Left ventricle myocardium inferior (tissue), 1 donor: ENCODE measurements around the gene CFAP119. TPM values are rescaled to one million over a fixed set of nuclear protein-coding genes. Genes with fewer than 3 reads are reported as not detected.

Experiments used
- DNase-seq: peaks from one replicate; pipeline ENCODE4 v3.0.0-alpha.2; 2020
- H3K27ac ChIP-seq: fragments of 200-600 bp; replicated peaks from 2 replicates; pipeline ENCODE4 v1.8.0; 2021
- H3K27me3 ChIP-seq: fragments of 200-600 bp; 2 replicates; pipeline ENCODE4 v1.8.0; 2021; ENCODE audit warnings: low read depth
- H3K36me3 ChIP-seq: fragments of 200-600 bp; 2 replicates; pipeline ENCODE4 v1.8.0; 2021
- H3K4me1 ChIP-seq: fragments of 200-600 bp; 2 replicates; pipeline ENCODE4 v1.8.0; 2021
- H3K4me3 ChIP-seq: fragments of 200-600 bp; 2 replicates; pipeline ENCODE4 v1.8.0; 2021; ENCODE audit warnings: mild to moderate bottlenecking, moderate library complexity
- H3K9me3 ChIP-seq: fragments of 200-600 bp; replicated peaks from 2 replicates; pipeline ENCODE4 v1.8.0; 2021
- intact Hi-C: fragments of 100-400 bp; cut with micrococcal nuclease; formaldehyde crosslinking; loops from one replicate; pipeline ENCODE4 v1.11.0; 2022
- total RNA-seq: library from RNA; stranded (reverse); fragmentation: NEBNext Ultra II Directional; extraction: Animal tissue kit (Norgen Biotek cat#: 25700); gene quantifications from one replicate; pipeline ENCODE4 v1.2.1, GENCODE V29; 2021
- TF ChIP-seq, protein P1 (sequence below): fragments of 200-600 bp; IDR thresholded peaks from 2 replicates; pipeline ENCODE4 v1.8.0; 2021; ENCODE audit warnings: antibody characterized with exemption, mild to moderate bottlenecking, borderline replicate concordance
- donor health status: DM: no; HTN: yes; CAD: no; lungs with severe emphysema.

CFAP119 gene
- total RNA-seq, 1 donor from 2014 or later, result 0.69 TPM

DNA sequence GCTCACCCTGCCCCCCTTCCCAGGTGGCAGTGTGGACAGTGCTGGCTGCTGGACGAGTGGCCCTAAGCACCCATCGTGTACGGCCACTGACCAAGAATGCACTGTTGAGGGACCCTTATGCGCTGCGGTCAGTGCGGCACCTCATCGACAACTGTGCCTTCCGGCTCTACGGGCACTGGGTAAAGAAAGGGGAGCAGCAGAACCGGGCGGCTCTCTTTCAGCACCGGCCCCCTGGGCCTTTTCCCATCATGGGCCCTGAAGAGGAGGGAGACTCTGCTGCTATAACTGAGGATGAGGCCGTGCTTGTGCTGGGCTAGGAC, 5.1 kb downstream of the CFAP119 start:
- Histone ChIP-seq H3K27me3 (no peaks in the 10 kb centered on the region), H3K9me3 (no peaks in the 10 kb centered on the region), H3K36me3 (peaks cover 56% of the 10 kb centered on the region), H3K4me1 (peaks cover 12% of the 10 kb centered on the region), H3K27ac (no peak overlapping the region), H3K4me3 (no peak overlapping the region)
- intact Hi-C loops, result no loop called here
- no peak for DNase-seq
- TF ChIP-seq, protein P1, sequence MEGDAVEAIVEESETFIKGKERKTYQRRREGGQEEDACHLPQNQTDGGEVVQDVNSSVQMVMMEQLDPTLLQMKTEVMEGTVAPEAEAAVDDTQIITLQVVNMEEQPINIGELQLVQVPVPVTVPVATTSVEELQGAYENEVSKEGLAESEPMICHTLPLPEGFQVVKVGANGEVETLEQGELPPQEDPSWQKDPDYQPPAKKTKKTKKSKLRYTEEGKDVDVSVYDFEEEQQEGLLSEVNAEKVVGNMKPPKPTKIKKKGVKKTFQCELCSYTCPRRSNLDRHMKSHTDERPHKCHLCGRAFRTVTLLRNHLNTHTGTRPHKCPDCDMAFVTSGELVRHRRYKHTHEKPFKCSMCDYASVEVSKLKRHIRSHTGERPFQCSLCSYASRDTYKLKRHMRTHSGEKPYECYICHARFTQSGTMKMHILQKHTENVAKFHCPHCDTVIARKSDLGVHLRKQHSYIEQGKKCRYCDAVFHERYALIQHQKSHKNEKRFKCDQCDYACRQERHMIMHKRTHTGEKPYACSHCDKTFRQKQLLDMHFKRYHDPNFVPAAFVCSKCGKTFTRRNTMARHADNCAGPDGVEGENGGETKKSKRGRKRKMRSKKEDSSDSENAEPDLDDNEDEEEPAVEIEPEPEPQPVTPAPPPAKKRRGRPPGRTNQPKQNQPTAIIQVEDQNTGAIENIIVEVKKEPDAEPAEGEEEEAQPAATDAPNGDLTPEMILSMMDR, result no peak

DNA sequence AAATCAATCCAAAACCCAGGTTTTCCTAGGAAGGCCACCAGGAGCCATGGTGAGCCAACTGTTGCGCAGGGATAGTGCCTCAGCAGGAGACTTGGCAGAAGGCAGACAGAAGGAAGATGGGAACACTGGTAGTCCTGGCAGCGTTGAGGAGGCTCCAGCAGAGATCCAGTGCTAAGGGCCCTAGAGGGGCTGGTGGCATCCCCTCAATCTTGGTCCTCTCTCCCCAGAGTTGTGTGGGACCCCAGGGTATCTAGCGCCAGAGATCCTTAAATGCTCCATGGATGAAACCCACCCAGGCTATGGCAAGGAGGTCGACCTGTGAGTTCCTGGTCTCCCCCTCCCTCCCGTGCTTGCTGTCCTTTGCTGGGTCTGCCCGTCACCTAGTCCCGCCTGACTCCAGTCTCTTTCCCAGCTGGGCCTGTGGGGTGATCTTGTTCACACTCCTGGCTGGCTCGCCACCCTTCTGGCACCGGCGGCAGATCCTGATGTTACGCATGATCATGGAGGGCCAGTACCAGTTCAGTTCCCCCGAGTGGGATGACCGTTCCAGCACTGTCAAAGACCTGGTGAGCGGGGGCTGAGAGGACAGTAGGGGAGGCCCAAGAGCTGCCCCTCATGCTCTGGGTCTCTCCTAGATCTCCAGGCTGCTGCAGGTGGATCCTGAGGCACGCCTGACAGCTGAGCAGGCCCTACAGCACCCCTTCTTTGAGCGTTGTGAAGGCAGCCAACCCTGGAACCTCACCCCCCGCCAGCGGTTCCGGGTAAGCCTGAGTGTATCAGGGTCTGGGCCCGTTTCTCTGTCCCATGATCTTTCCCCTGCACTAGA, 5.7 kb downstream of the CFAP119 start:
- H3K27ac ChIP-seq, result no peak overlapping the region
- H3K4me1 ChIP-seq, result peaks cover 7% of the 10 kb centered on the region
- H3K36me3 ChIP-seq, result peaks cover 62% of the 10 kb centered on the region
- no peaks in the 10 kb centered on the region for H3K9me3 ChIP-seq
- TF ChIP-seq, protein P1, result no peak
- no peaks in the 10 kb centered on the region for H3K27me3 ChIP-seq
- intact Hi-C loops, result no loop called here
- no peak for DNase-seq
- no peak overlapping the region for H3K4me3 ChIP-seq

DNA sequence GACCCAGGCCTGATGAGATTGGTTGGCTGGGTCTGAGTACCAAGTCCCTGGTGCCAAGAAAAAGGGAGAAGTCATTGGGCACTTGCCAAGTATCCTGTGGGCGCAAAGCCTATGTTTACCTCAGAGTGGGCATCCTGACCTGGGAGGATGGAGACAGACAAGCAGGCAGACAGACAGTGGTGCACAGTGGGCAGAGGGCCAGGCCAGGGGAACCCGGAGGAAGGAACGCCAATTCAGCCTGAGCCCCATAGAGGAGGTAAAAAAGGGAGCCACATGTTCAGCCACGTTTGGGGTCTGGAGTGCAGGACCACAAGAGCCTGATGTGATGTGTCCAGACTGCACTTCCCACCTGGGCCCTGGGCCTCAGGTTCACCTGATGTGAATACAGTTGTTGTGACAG, 8.3 kb downstream of the CFAP119 start:
- peaks cover 68% of the 10 kb centered on the region for H3K36me3 ChIP-seq
- no peak overlapping the region for H3K27ac ChIP-seq
- no peaks in the 10 kb centered on the region for H3K27me3 ChIP-seq
- no peaks in the 10 kb centered on the region for H3K9me3 ChIP-seq
- TF ChIP-seq, protein P1, result no peak
- intact Hi-C loops, result no loop called here
- peaks cover 8% of the 10 kb centered on the region for H3K4me1 ChIP-seq
- no peak overlapping the region for H3K4me3 ChIP-seq
- DNase-seq, result no peak

GRCh38 chr16:30750876-30751465, 10.9 kb downstream of the CFAP119 start:
- no peak overlapping the region for H3K27ac ChIP-seq
- no peak for DNase-seq
- intact Hi-C loops, result no loop called here
- no peak overlapping the region for H3K4me3 ChIP-seq
- TF ChIP-seq, protein P1, result no peak
- H3K27me3 ChIP-seq, result no peaks in the 10 kb centered on the region
- peaks cover 18% of the 10 kb centered on the region for H3K4me1 ChIP-seq
- H3K9me3 ChIP-seq, result no peaks in the 10 kb centered on the region
- H3K36me3 ChIP-seq, result peaks cover 53% of the 10 kb centered on the region

GRCh38 chr16:30750201-30750600, 11.7 kb downstream of the CFAP119 start:
- peaks cover 18% of the 10 kb centered on the region for H3K4me1 ChIP-seq
- no peaks in the 10 kb centered on the region for H3K27me3 ChIP-seq
- no peaks in the 10 kb centered on the region for H3K9me3 ChIP-seq
- H3K36me3 ChIP-seq, result peaks cover 46% of the 10 kb centered on the region
- intact Hi-C loops, result no loop called here
- H3K27ac ChIP-seq, result no peak overlapping the region
- DNase-seq, result no peak
- TF ChIP-seq, protein P1, result no peak
- H3K4me3 ChIP-seq, result no peak overlapping the region
